ENCODE data around the gene ATAD3C.
A peak's percentile ranks its signal among the peaks of the same experiment; 100 is the strongest.

ATAD3C gene

DNA sequence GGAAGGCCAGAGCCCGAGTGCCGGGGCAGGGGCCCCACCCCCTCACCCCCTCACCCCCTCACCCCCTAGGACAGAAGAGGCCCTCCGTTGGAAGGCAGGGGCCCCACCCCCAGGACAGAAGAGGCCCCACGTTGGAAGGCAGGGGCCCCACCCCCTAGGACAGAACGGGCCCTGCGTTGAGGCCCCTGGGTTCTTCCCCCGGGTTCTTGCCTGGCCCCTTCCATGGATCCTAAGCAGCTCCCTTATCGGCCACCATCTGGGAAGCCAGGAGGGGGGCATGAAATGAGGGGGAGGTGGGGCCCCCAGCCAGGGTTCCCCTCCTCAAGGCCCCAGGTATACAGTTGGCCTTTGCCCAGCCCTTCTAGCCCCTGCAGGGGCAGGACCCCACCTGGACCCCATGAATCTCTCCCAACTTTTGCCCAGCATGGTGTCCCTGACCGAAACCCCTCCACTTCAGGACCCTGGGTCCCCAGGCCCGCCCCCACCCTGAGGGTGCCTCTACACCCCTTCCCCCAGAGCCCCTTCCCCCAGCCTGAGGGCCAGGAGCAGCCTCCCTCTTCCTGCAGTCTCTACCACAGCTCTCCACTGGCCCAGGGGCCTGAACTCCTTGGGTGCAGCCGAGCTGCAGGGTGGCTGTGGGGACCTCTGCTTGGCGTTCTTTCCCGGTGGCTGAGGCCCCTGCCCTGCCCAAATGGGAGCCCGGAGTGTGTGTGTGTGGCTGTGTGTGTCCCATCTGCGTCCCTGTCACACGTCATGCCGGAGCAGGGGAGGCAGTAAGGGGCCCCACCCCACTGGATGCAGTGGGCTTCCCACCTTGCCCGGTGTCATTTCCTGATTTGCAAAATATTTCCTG lies 18.3 kb upstream of the ATAD3C start:
- no peak for DNase-seq

DNA sequence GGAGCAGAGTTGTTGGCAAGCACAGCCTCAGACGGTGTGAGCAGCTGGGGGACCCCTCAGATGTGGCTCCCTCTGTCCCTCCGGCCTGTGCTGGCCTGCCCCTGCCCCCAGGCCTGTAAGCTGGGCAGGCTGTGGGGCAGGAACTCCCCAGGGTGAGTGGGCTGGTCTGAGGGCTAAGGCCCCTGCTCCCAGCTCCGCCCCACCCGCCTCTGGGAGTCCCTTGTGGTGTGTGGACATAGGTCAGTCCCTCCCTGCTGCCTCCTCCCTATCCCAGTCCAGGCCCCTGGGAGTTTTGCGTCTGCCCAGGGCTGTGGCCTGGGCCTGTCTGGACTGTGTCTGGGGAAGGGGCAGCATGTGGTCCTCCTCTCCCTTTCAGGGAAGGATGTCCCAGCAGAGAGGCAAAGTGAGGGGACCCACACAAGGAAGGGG lies 17.6 kb upstream of the ATAD3C start:
- DNase-seq, result peak; percentile 71

DNA sequence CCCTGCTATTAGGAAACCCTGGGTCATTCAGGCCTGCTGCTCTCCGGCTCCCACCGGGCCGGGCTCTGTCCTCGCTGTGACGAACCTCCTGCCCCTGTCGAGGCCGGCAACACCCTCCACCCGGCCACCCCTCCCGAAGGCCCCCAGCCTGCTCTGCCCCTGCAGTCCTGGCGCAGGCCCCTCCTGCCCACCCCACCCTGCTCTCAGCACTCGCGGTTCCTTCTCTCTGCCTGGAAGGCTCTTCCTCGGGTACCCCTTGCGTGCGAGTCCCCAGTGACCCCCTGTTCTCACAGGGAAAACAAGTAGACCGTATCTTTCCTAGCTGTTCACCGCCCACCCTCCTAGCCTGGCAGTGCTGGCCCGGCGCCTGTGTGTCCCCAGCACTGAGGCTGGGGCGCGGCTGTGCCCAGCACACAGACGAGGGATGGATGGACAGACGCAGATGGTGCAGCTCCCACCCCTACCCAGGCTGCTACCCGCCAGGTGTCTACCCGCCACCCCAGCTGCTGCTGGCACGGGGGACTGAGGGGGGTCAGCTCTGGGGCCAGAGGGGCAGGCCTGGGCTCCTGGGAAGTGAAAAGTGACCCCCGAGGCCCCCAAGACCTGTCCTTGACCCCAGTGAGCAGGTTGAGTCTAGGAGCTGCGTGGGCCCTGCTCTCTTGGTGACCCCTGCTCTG lies 17.1 kb upstream of the ATAD3C start:
- no peak for DNase-seq

DNA sequence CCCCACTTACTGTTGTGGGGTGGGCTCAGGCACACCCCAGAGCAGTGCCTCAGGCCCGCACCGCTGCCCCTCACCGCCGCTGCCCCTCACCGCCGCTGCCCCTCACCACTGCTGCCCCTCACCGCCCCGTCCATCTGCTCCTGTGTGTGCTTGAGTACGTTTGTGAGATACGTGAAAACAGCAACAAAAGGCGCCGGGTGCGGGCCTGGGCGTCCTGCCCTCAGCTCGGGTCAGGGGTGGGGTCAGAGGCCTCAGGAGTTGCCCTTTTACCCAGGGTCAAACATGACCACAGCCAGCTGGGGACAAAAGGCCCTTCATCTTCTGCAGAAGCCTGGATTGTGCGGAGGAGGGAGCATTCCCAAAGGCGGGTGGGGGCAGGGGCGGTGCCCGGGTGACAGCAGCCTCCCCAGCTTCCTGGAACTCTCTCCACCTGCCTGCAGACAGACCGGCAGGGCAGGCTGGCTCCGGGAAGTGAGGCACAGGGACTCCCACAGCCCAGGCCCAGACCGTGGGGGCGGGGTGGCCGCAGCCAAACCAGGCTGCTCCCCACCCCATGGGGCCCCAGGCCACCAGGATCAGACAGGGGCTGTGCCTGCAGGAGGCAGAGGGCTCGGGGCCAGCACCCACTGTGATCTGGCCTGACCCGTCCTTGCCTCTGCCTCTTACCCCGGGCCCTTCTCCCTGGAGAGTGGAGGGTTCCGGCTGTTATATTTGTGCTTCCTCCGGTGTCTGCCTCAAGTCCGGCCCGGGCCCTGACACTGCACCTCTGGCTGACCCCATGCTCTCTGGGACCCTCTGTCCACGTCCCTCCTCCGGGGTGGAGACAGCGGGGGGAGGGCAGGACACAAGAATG lies 16.3 kb upstream of the ATAD3C start:
- DNase-seq, result peak; percentile 78

DNA sequence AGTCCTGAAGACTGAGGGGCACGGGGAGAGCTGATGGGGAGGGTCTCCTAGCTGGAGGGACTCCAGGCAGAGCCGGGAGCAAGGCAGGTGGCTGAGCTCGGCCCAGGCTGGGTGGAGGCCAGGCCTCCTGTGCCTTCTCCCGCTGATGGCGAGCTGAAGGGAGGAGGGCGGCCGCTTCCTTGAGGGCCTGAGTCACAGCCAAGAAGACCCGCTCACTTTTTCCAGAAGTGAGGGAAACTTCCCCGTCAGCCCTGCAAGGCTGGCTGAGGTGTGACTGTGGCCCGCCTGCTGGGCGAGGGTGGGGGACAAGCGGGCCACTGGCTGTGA lies 15.7 kb upstream of the ATAD3C start:
- DNase-seq, result peak; percentile 59

DNA sequence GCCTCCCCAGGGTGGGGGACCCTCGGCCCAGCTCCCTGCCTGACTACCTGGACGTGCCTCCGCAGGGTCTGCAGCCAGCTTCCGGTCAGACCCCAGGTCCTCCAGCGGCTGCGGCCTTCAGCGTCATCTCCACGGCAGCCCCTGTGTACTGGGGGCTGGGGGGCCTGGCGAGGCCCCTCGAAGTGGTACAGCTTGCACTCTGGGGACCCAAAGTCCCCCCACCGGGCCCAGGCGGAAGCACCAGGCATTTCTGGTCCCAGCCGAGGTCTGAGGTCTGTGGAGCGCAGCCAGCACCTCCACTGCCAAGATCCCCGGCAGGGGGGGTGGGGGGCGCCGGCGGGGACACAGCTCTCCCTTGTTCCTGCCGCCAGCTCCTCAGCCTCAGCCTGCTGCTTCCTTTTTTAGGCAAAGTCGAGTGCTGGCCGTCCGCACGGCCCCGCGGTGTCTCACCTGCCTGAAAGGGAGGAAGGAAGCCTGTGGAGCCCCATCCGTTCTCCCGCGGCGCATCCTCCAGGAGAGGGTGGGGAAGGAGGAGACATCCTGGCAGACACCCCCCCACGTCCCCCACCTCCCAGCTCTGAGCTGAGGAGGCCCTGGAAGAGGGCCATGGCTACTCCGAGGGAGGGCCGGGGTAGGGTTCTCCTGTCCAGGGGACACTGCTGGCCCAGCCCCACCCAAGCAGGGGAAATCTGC lies 15.2 kb upstream of the ATAD3C start:
- peak; percentile 63 for DNase-seq

DNA sequence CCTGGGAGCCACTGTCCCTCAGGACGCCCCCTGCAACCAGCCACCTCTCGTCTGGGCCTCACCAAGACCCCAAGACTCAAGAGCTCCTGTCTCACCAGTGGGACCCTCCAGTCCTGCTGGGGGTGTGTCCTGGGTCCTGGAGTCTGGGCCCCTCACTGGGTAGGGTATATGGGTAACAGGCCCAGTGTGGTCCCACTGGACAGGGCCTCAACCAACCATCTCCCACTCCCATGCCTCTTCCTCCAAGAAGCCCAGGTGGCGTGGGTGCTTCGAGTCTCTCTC lies 14.7 kb upstream of the ATAD3C start:
- DNase-seq, result no peak

DNA sequence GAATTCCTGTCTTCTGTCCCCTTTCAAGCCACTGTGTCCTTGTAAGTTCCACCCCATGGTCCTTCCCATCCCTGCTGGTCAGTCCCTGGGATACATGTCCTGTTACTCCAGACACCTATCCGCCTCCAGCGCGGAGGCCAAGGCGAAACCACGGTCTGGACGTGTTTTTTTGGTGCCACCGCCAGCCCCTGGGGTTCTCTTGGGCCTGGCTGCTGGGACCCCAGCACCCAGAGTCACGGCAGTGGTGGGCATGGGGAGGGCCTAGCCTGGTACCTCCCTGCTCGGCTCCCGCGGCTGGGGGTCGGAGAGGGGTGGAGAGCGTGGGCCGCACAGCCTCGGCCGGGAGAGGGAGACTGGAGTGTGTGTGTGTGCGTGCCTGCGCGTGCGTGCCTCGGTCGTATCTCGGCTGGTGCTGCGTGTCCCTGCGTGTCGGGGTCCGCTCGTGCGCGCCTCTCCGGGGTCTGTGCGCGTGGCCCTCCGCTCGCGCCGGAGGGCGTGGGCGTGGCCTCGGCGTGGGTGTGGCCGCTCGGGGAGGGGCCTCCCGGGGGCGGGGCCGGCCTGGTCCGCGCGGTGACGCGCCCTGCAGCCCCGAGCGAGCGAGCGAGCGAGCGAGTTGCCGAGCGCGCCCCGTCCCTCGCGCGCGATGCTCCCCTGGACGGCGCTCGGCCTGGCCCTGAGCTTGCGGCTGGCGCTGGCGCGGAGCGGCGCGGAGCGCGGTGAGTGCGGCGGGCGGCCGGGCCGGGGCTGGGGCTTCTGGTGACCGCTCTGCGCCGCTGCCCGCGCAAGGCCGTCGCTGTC lies 14.2 kb upstream of the ATAD3C start, which contains the start of gene VWA1:
VWA1 (plus strand) TSS at position 585 of the 798 bp plus-strand sequence; CDS start at position 644, 59 bp downstream.
- DNase-seq, result peak; percentile 76

DNA sequence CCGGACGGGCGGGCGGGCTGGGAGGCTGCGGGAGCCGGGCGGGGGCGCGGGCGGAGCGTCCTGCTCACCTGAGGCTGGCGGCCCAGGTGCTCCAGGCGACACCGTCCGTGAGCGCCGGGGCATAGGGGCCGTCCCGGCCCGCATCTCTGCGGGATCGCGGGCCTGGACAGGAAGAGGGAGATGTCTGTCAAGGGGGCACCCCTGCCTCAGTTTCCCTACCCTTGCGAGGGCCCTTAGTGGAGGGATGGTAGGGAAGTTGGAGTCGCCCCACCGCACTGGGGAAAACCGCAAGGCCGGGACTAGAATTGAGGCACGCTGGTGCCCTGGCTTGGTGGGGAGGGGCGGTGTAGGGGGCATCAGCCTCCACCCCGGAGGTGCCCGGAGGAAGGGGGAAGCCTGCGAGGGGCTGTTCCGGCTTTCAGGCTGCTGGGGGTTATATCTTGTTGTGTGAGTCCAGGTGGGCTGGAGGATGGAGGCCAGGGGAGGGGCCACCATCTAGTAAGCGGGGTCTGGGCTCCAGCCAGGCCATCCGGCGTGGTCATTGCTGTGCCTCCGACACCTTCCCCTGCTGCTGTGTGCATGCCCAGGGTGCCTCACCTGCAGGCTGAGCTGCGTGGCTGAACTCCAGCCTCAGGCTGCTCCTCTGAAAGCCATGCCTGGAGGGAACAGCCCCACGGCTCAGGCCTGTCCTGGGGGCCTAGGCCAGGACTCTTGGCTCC lies 13.4 kb upstream of the ATAD3C start:
- no peak for DNase-seq

DNA sequence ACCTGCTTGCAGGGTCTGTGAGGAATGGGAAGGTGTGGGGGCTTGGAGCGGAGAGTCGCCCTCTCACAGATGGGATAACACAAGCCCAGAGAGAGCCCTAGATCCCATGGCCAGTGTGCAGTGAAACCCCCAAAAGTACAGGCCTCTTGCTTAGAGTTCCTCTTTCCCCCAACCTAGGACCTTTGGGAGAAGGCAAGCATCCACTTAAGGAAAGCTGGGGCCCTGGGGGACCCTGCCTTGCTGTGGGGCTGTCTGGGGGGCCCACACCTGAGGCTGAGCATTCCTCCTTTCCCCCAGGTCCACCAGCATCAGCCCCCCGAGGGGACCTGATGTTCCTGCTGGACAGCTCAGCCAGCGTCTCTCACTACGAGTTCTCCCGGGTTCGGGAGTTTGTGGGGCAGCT lies 12.9 kb upstream of the ATAD3C start:
- no peak for DNase-seq

DNA sequence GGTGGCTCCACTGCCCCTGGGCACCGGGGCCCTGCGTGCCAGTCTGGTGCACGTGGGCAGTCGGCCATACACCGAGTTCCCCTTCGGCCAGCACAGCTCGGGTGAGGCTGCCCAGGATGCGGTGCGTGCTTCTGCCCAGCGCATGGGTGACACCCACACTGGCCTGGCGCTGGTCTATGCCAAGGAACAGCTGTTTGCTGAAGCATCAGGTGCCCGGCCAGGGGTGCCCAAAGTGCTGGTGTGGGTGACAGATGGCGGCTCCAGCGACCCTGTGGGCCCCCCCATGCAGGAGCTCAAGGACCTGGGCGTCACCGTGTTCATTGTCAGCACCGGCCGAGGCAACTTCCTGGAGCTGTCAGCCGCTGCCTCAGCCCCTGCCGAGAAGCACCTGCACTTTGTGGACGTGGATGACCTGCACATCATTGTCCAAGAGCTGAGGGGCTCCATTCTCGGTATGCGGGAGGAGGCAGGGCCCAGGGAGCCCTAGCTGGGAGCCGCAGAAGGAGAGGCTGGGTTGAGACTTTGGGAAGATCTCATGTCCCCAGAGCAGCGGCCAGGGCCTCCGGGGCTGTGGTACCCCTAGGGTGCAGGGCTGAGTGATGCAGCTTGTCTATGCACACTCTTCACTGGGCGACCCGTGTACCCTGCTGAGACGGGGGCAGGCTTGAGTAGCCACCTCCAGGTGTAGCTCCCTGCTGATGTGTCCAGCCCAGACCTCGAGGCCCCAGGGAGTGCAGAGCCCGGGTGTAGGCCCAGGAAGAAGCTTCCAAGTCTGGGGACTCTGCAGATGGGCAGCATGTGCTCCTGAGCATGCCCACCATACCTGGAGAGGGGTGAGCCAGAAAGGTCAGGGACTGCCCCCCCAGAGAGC lies 12.2 kb upstream of the ATAD3C start:
- no peak for DNase-seq

DNA sequence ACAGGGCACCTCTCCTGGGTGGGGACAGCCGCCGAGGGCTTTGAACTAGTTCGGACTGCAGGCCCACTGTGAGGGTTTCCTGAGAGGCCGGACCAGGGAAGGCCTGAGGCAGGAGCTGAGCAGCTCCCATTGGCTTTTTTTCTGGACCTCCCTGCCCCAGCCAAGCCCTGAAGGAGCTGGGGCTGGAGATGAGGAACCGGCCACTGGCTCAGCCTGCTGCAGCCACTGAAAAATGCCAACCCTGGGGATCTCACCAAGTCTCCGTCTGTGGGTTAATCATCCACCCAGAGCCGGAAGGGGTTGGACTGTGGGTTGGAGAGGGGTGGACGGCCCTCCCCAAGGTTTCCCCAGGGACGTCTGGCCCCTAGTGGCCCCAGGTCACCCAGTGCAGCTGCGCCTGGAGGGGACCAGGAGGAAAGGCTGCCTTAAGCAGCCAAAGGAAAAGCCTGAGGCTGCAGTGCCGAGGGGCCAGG lies 11.5 kb upstream of the ATAD3C start:
- DNase-seq, result peak; percentile 62

DNA sequence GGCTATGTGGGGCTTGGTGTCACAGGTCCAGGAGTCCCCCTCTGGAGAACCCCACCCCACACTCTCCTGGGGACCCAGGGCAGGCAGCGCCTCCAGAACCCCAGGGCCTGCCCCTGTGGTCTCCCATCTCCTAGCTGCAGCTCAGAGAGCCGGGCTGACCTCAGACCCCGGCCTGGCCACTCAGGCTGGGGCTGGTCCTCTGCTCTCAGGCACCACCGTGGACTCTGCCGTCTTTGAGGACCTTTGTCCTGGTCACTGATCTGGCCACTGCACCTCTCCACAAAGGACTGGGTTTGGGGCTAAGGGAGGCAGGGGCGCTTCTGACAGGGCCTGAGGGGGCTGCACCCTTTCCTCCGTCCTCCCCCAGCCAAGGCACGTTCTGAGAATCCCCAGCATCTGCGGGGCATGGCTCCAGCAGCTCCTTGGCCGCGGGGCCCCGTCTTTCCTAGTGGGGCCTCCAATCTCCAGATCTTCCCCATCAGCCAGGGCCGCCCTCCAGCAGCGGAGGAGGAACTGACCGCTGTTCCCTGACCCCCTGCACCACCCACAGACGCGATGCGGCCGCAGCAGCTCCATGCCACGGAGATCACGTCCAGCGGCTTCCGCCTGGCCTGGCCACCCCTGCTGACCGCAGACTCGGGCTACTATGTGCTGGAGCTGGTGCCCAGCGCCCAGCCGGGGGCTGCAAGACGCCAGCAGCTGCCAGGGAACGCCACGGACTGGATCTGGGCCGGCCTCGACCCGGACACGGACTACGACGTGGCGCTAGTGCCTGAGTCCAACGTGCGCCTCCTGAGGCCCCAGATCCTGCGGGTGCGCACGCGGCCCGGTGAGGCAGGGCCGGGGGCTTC lies 10.7 kb upstream of the ATAD3C start:
- DNase-seq, result no peak

DNA sequence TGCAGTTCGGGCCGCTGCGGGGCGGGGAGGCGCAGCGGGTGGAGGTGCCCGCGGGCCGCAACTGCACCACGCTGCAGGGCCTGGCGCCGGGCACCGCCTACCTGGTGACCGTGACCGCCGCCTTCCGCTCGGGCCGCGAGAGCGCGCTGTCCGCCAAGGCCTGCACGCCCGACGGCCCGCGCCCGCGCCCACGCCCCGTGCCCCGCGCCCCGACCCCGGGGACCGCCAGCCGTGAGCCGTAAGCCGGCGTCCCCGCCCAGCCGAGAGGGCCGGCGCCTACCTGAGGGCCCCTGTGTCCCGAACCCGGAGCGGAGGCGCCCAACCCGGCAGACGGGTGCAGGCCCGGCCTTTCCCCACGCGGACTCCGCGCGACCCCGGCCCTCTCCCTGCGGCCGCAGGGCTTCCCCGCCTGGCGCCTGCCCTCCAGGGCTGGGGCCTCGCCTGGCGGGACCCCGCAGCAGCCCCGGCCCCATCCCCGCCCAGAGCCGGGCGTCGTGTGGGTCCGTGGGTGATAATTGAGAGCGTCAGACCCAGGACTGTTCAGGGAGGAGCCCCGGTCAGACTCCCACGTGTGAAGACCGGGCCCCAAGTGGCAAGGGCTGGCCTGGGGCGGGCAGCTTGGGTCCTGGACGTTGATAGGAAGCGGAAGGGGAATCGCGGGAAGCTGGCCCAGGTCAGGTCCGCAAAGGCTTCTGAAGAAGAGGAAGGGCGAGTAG lies 9.8 kb upstream of the ATAD3C start:
- DNase-seq, result no peak

DNA sequence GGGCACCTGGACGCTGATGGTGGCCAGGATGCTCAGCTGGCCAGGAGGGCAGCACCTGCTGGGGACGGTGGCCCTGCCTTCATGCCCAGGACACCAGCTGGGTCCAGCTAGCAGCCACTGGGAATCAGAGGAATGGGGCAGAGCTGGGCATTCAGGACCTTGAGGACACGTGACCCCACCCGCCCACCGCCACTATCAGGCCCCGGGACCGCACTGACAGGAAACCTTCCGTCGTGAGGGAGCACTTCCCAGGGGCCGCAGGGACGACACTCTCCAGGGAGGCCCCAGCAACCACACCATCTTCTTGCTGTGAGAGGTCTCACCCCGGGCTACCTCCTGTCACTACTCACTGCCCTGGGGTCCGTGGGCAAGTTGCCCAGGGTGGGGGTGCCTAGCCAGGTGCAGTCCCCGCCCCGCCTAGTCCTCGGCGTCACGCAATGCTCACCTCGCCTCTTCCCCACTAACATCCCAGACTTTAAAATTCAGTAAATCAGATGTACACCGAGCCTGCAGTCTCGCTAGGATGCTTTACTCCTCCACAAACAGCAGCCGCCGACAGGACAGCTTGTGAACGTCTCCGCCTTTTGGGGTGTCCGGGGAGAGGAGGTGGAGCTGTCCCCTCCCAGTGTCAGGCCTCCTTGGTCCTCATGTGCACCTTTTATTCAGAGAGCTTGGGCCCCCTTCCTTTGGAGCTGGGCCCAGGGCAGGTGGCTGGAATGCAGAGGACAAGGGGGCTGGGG lies 9.1 kb upstream of the ATAD3C start:
- DNase-seq, result peak; percentile 61

DNA sequence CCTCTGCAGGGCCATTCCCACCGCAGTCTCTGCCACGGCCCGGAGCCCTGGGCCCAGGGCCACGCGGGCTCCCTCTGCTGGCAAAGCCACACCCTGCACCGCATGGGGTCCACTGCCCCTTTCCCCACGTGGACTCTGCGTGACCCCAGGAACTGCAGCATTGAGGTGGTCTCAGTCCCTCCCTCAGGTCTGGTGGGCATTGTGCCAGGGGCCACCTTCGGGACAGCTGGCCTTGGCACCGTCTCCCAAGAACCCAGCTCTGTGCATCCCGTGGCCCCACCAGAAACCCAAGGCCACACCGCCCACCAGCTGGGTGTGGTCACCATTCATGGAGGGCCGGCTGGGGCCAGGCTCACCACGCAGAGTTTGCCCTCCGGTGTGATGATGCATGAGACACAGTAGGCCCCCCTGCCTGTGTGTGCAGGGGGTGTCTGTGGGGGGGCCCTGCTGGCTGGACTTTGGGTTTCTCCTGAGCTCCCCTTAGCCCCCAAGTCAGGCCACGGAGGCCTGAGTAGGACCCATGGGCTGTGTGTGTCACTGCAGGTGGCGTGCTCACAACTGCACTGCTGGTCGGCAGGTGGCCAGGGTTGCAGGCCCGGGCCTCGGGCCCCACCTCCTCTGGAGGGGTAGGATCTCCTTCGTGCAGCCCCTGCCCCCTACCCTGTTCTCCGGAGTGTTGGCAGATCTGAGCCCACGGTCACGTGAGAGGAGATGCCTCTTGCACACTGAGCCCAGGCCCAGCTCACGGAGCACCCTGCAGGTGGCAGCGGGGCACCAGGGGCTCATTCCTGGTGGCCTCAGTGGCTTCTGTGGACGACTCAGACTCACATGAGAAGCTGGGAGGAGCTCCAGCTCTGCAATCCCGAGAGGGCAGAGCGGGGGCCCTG lies 8.2 kb upstream of the ATAD3C start:
- peak; percentile 26 for DNase-seq
